ENCODE measurements around the gene SPTSSA.
"Not testable (repeated sequence)": the region's sequence is repeated elsewhere in the genome, so short reads cannot be mapped to it uniquely, and the experiment has no call there.

The SPTSSA gene

GRCh38 chr14:34426313-34427295 lies 35.4 kb downstream of the SPTSSA start:
- no peak for DNase-seq (ENCODE audit: low read depth)

GRCh38 chr14:34425095-34425851 lies 36.8 kb downstream of the SPTSSA start:
- no peak for DNase-seq (ENCODE audit: low read depth)

GRCh38 chr14:34424488-34424887 lies 37.6 kb downstream of the SPTSSA start:
- DNase-seq (ENCODE audit: low read depth): no peak

- DNase-seq (ENCODE audit: low read depth): no peak
Measured at GRCh38 chr14:34423445-34423844, 38.6 kb downstream of the SPTSSA start.

GRCh38 chr14:34420547-34421150 lies 41.4 kb downstream of the SPTSSA start:
- no peak for DNase-seq (ENCODE audit: low read depth)

- DNase-seq (ENCODE audit: low read depth): no peak
Measured at GRCh38 chr14:34409721-34410120, 52.3 kb downstream of the SPTSSA start.

- DNase-seq (ENCODE audit: low read depth): no peak
Measured at GRCh38 chr14:34407951-34408350, 54.1 kb downstream of the SPTSSA start.

GRCh38 chr14:34404416-34404815 lies 57.6 kb downstream of the SPTSSA start:
- DNase-seq (ENCODE audit: low read depth): no peak

- DNase-seq (ENCODE audit: low read depth): no peak
Measured at GRCh38 chr14:34403646-34404045, 58.4 kb downstream of the SPTSSA start.

GRCh38 chr14:34398024-34398423 lies 64.0 kb downstream of the SPTSSA start:
- DNase-seq (ENCODE audit: low read depth): no peak

- no peak for DNase-seq (ENCODE audit: low read depth)
Measured at GRCh38 chr14:34387974-34388516, 74.0 kb downstream of the SPTSSA start.

GRCh38 chr14:34386865-34387485 lies 75.1 kb downstream of the SPTSSA start:
- no peak for DNase-seq (ENCODE audit: low read depth)

- not testable (repeated sequence) for DNase-seq (ENCODE audit: low read depth)
Measured at GRCh38 chr14:34385881-34386280, 76.2 kb downstream of the SPTSSA start.

GRCh38 chr14:34383839-34384238 lies 78.2 kb downstream of the SPTSSA start:
- no peak for DNase-seq (ENCODE audit: low read depth)
